H9 (cell line): ENCODE measurements around the gene B4GALNT1. TPM values are rescaled to one million over a fixed set of nuclear protein-coding genes. Genes with fewer than 3 reads are reported as not detected.

ENCODE experiments used
- DNase-seq: peaks from one replicate; pipeline ENCODE4 v3.0.0-alpha.2; 2017
- H2AFZ ChIP-seq: one replicate; pipeline ENCODE4 v1.6.1; 2013; ENCODE audit warnings: mild to moderate bottlenecking, low read length, control low read depth, moderate library complexity
- H2AK5ac ChIP-seq: 2 replicates; pipeline ENCODE4 v1.6.1; 2013; ENCODE audit warnings: low read length, control low read depth, mixed read lengths; ENCODE audit not compliant: insufficient read length
- H2BK120ac ChIP-seq: one replicate; pipeline ENCODE4 v1.6.1; 2013; ENCODE audit warnings: low read depth, mild to moderate bottlenecking, low read length, control low read depth, inconsistent platforms; ENCODE audit not compliant: poor library complexity, severe bottlenecking
- H2BK12ac ChIP-seq: 2 replicates; pipeline ENCODE4 v1.6.1; 2013; ENCODE audit warnings: low read length, control low read depth, mixed read lengths, low read depth; ENCODE audit not compliant: insufficient read length
- H2BK15ac ChIP-seq: 2 replicates; pipeline ENCODE4 v1.6.1; 2013; ENCODE audit warnings: low read depth, low read length, control low read depth
- H2BK20ac ChIP-seq: one replicate; pipeline ENCODE4 v1.6.1; 2013; ENCODE audit warnings: low read depth, mild to moderate bottlenecking, low read length, control low read depth, inconsistent platforms; ENCODE audit not compliant: poor library complexity, severe bottlenecking
- H2BK5ac ChIP-seq: 2 replicates; pipeline ENCODE4 v1.6.1; 2013; ENCODE audit warnings: low read length, control low read depth, mixed read lengths; ENCODE audit not compliant: insufficient read length
- H3K14ac ChIP-seq: 2 replicates; pipeline ENCODE4 v1.6.1; 2013; ENCODE audit warnings: low read length, control low read depth; ENCODE audit not compliant: insufficient read depth
- H3K18ac ChIP-seq: 2 replicates; pipeline ENCODE4 v1.6.1; 2013; ENCODE audit warnings: low read depth, mild to moderate bottlenecking, mixed read lengths, low read length, control low read depth; ENCODE audit not compliant: insufficient read length
- H3K23ac ChIP-seq: 2 replicates; pipeline ENCODE4 v1.6.1; 2013; ENCODE audit warnings: low read length, control low read depth, mixed read lengths, low read depth; ENCODE audit not compliant: insufficient read length
- H3K23me2 ChIP-seq: 2 replicates; pipeline ENCODE4 v1.6.1; 2013; ENCODE audit warnings: low read depth, mild to moderate bottlenecking, mixed read lengths, low read length, control low read depth; ENCODE audit not compliant: insufficient read length, poor library complexity, severe bottlenecking
- H3K27ac ChIP-seq: 2 replicates; pipeline ENCODE4 v1.5.1; 2013; ENCODE audit warnings: low read length, control low read depth, mixed read lengths, low read depth; ENCODE audit not compliant: insufficient read length
- H3K27me3 ChIP-seq: 2 replicates; pipeline ENCODE4 v1.6.1; 2013; ENCODE audit warnings: low read length, control low read depth, inconsistent platforms; ENCODE audit not compliant: insufficient read depth
- H3K4ac ChIP-seq: 2 replicates; pipeline ENCODE4 v1.6.1; 2013; ENCODE audit warnings: low read depth, mild to moderate bottlenecking, control low read depth, inconsistent platforms, low read length, moderate library complexity
- H3K4me1 ChIP-seq: 2 replicates; pipeline ENCODE4 v1.6.1; 2013; ENCODE audit warnings: low read length, control low read depth, inconsistent platforms; ENCODE audit not compliant: insufficient read depth
- H3K4me2 ChIP-seq: 2 replicates; pipeline ENCODE4 v1.6.1; 2013; ENCODE audit warnings: low read length, control low read depth, mixed read lengths; ENCODE audit not compliant: insufficient read length, insufficient read depth
- H3K56ac ChIP-seq: 2 replicates; pipeline ENCODE4 v1.6.1; 2013; ENCODE audit warnings: low read depth, mild to moderate bottlenecking, mixed read lengths, low read length, control low read depth; ENCODE audit not compliant: insufficient read length
- H3K79me1 ChIP-seq: 2 replicates; pipeline ENCODE4 v1.6.1; 2013; ENCODE audit warnings: low read depth, mild to moderate bottlenecking, moderate library complexity, low read length, control low read depth, inconsistent platforms; ENCODE audit not compliant: insufficient read depth, poor library complexity, severe bottlenecking
- H3K79me2 ChIP-seq: 2 replicates; pipeline ENCODE4 v1.6.1; 2013; ENCODE audit warnings: low read length, control low read depth, inconsistent platforms; ENCODE audit not compliant: insufficient read depth
- H3K9ac ChIP-seq: 2 replicates; pipeline ENCODE4 v1.6.1; 2013; ENCODE audit warnings: low read length, control low read depth, mixed read lengths; ENCODE audit not compliant: insufficient read length; ENCODE audit errors: extremely low read depth
- H3K9me3 ChIP-seq: one replicate; pipeline ENCODE4 v1.6.1; 2013; ENCODE audit warnings: low read depth, low read length, inconsistent platforms; ENCODE audit not compliant: control insufficient read depth
- H3T11ph ChIP-seq: one replicate; pipeline ENCODE4 v1.6.1; 2013; ENCODE audit warnings: mild to moderate bottlenecking, low read length, control low read depth, inconsistent platforms
- H4K20me1 ChIP-seq: one replicate; pipeline ENCODE4 v1.6.1; 2013; ENCODE audit not compliant: control insufficient read depth, insufficient read length, insufficient read depth
- H4K5ac ChIP-seq: 2 replicates; pipeline ENCODE4 v1.6.1; 2013; ENCODE audit warnings: low read depth, mild to moderate bottlenecking, mixed read lengths, low read length, control low read depth; ENCODE audit not compliant: insufficient read length
- H4K8ac ChIP-seq: replicated peaks from 2 replicates; pipeline ENCODE4 v1.6.1; 2013; ENCODE audit warnings: low read length, control low read depth, mixed read lengths, low read depth; ENCODE audit not compliant: insufficient read length
- H4K91ac ChIP-seq: 2 replicates; pipeline ENCODE4 v1.6.1; 2013; ENCODE audit warnings: low read depth, mild to moderate bottlenecking, moderate library complexity, mixed read lengths, low read length, control low read depth; ENCODE audit not compliant: insufficient read length
- H3K27ac Mint-ChIP-seq, 3 experiments: 2 replicates in 2 of 3; 3 replicates in 1 of 3; pipeline ENCODE4 v1.8.0; 2020 to 2021; ENCODE audit warnings: mixed read lengths in 3 of 3, mild to moderate bottlenecking in 1 of 3, moderate library complexity in 1 of 3
- H3K27me3 Mint-ChIP-seq: 2 replicates; pipeline ENCODE4 v1.8.0; 2021; ENCODE audit warnings: low read depth, mild to moderate bottlenecking, moderate library complexity, mixed read lengths
- H3K36me3 Mint-ChIP-seq, 3 experiments: 2 replicates in 2 of 3; 3 replicates in 1 of 3; pipeline ENCODE4 v1.8.0; 2020 to 2021; ENCODE audit warnings: low read depth in 3 of 3, mixed read lengths in 3 of 3; ENCODE audit not compliant: insufficient read depth in 1 of 3
- H3K4me1 Mint-ChIP-seq, 2 experiments: 2 replicates each; pipeline ENCODE4 v1.8.0; 2020; ENCODE audit warnings: mixed read lengths in 2 of 2
- H3K4me3 Mint-ChIP-seq, 2 experiments: 2 replicates in 1 of 2; 3 replicates in 1 of 2; pipeline ENCODE4 v1.8.0; 2020 to 2021; ENCODE audit warnings: mild to moderate bottlenecking in 2 of 2, mixed read lengths in 2 of 2, moderate library complexity in 1 of 2
- H3K9me3 Mint-ChIP-seq, 2 experiments: 2 replicates in 1 of 2; 3 replicates in 1 of 2; pipeline ENCODE4 v1.8.0; 2020; ENCODE audit warnings: mild to moderate bottlenecking in 2 of 2, mixed read lengths in 2 of 2, moderate library complexity in 1 of 2
- WGBS: extraction: QIAGEN DNeasy Blood & Tissue Kit; methylation state at CpG from one replicate; pipeline ENCODE4 v1.1.7; 2013; ENCODE audit warnings: missing lambda C conversion rate, low lambda C conversion rate, mixed read lengths; ENCODE audit not compliant: insufficient read length; ENCODE audit errors: extremely low coverage; 5-methylcytosine and 5-hydroxymethylcytosine counted together
- total RNA-seq: library from RNA; stranded (reverse); gene quantifications from 2 replicates; pipeline ENCODE4 v1.2.1, GENCODE V29; 2021
- TF ChIP-seq, protein P1 (sequence below): fragments of 200-600 bp; sonication (generic); conservative IDR thresholded peaks from 3 replicates; pipeline ENCODE4 v1.8.0; 2021; ENCODE audit warnings: antibody characterized with exemption, mild to moderate bottlenecking

B4GALNT1 gene
- total RNA-seq, 1 experiment from 2014 or later = 2.3 TPM

- Mint-ChIP-seq H3K36me3 (peaks cover 11 to 27% (median 26%) of the 10 kb centered on the region in 3 experiments), H3K4me3 (peak overlapping the region; percentile 76 to 92), H3K27me3 (peaks cover 15% of the 10 kb centered on the region), H3K4me1 (peaks cover 37 to 41% of the 10 kb centered on the region in 2 experiments), H3K27ac (no peak overlapping the region), H3K9me3 (no peaks in the 10 kb centered on the region; a peak in 1 of 5 replicates)
- H3K4me2 ChIP-seq = peak overlapping the region; percentile 89
- H3K79me2 ChIP-seq = no peaks in the 10 kb centered on the region
- H3K14ac ChIP-seq = no peak overlapping the region
- no peak overlapping the region for H3K4ac ChIP-seq
- H2BK20ac ChIP-seq = no peak overlapping the region
- H3K9me3 ChIP-seq = no peaks in the 10 kb centered on the region
- H2BK12ac ChIP-seq = no peak overlapping the region
- H3K23me2 ChIP-seq = peaks cover 27% of the 10 kb centered on the region
- H3K79me1 ChIP-seq = no peaks in the 10 kb centered on the region
- no peak overlapping the region for H3K9ac ChIP-seq
- no peak overlapping the region for H3K18ac ChIP-seq
- H3K4me1 ChIP-seq = no peaks in the 10 kb centered on the region; the same call in 1 of the 2 replicates
- H2AK5ac ChIP-seq = no peak overlapping the region
- no peak overlapping the region for H4K8ac ChIP-seq
- H4K5ac ChIP-seq = no peak overlapping the region
- DNase-seq = no peak
- no peak overlapping the region for H3T11ph ChIP-seq
- H2BK15ac ChIP-seq = no peak overlapping the region
- H4K20me1 ChIP-seq = no peaks in the 10 kb centered on the region
- peaks cover 2% of the 10 kb centered on the region; the same call in 1 of the 2 replicates for H3K27me3 ChIP-seq
- H2BK5ac ChIP-seq = no peak overlapping the region
- H3K27ac ChIP-seq = no peak overlapping the region
- H2BK120ac ChIP-seq = no peak overlapping the region
- no peak overlapping the region for H3K56ac ChIP-seq
- no CpG with 5 or more reads among the region's 34 CpGs for WGBS
- TF ChIP-seq, protein P1, sequence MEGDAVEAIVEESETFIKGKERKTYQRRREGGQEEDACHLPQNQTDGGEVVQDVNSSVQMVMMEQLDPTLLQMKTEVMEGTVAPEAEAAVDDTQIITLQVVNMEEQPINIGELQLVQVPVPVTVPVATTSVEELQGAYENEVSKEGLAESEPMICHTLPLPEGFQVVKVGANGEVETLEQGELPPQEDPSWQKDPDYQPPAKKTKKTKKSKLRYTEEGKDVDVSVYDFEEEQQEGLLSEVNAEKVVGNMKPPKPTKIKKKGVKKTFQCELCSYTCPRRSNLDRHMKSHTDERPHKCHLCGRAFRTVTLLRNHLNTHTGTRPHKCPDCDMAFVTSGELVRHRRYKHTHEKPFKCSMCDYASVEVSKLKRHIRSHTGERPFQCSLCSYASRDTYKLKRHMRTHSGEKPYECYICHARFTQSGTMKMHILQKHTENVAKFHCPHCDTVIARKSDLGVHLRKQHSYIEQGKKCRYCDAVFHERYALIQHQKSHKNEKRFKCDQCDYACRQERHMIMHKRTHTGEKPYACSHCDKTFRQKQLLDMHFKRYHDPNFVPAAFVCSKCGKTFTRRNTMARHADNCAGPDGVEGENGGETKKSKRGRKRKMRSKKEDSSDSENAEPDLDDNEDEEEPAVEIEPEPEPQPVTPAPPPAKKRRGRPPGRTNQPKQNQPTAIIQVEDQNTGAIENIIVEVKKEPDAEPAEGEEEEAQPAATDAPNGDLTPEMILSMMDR = no peak
- H4K91ac ChIP-seq = no peak overlapping the region
- H2AFZ ChIP-seq = no peak overlapping the region
- no peak overlapping the region for H3K23ac ChIP-seq
Observed at GRCh38 chr12:57609781-57610553, 23.0 kb downstream of the B4GALNT1 start.
